Liver (tissue), 3 donors: ENCODE measurements around the gene CDC45.

ENCODE experiments used
- GABPA ChIP-seq, 2 donors: IDR thresholded peaks in 1 of 2; conservative IDR thresholded peaks in 1 of 2; 2 replicates each; pipeline ENCODE4 v1.6.1; 2016; ENCODE audit warnings: antibody characterized with exemption in 2 of 2, mild to moderate bottlenecking in 1 of 2, moderate library complexity in 1 of 2
- HNF4A ChIP-seq, 2 donors: conservative IDR thresholded peaks; 2 replicates each; pipeline ENCODE4 v1.6.1; 2016; ENCODE audit warnings: antibody characterized with exemption in 2 of 2, mild to moderate bottlenecking in 2 of 2
- RAD21 ChIP-seq, 2 donors: IDR thresholded peaks; 2 replicates each; pipeline ENCODE4 v1.6.1; 2016; ENCODE audit warnings: antibody characterized with exemption in 2 of 2, mild to moderate bottlenecking in 2 of 2
- REST ChIP-seq: IDR thresholded peaks from 2 replicates; pipeline ENCODE4 v1.6.1; 2016; ENCODE audit warnings: antibody characterized with exemption, mild to moderate bottlenecking
- TAF1 ChIP-seq: conservative IDR thresholded peaks from 2 replicates; pipeline ENCODE4 v1.6.1; 2016; ENCODE audit warnings: antibody characterized with exemption, mild to moderate bottlenecking
- TF ChIP-seq, protein P1 (sequence below): fragments of 150-350 bp; IDR thresholded peaks from 2 replicates; pipeline ENCODE4 v1.5.1; 2017; ENCODE audit warnings: improper control_type of control experiment, low read depth, low read length; ENCODE audit not compliant: missing input control
- TF ChIP-seq, protein P2 (sequence below): IDR thresholded peaks from 2 replicates; pipeline ENCODE4 v1.6.1; 2016; ENCODE audit warnings: antibody characterized with exemption
- donor health status: healthy.
- donor health status: healthy.

DNA sequence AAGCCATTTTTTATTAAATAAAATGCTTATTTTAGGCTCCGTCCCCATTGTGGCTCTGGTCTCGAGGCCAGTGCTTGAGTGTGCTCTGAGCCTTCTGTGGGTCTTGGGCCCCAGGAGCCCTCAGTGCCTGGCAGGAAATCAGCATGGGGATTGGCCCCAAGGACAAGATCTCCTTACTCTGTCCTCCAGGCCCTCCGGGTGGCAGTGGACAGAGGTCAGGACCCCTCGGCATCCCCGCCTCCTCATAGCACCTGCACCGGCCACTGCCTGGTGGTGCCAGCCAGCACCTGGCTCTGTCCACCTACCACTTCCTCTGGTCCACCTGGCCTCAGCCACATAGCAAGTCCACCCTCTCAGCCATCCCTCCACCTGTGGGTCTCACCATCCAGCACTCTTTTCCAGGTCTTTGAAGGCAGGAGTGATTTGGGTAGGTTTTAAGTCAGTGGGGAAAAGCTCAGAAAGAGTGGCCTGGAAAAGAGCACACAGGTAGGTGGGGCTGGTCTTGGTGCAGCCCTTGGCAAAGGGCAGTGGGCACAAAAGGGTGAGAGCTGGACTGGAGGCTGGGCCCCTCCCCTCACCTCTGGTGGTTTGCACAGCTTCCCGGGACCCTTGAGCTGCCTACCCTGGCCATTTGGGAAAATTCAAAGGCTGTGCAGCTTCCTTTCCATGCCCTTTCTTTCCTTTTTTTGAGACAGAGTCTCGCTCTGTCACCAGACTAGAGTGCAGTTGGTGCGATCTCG is 41.0 kb downstream of the CDC45 start:
- TF ChIP-seq, protein P1, sequence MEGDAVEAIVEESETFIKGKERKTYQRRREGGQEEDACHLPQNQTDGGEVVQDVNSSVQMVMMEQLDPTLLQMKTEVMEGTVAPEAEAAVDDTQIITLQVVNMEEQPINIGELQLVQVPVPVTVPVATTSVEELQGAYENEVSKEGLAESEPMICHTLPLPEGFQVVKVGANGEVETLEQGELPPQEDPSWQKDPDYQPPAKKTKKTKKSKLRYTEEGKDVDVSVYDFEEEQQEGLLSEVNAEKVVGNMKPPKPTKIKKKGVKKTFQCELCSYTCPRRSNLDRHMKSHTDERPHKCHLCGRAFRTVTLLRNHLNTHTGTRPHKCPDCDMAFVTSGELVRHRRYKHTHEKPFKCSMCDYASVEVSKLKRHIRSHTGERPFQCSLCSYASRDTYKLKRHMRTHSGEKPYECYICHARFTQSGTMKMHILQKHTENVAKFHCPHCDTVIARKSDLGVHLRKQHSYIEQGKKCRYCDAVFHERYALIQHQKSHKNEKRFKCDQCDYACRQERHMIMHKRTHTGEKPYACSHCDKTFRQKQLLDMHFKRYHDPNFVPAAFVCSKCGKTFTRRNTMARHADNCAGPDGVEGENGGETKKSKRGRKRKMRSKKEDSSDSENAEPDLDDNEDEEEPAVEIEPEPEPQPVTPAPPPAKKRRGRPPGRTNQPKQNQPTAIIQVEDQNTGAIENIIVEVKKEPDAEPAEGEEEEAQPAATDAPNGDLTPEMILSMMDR = no peak
- TF ChIP-seq RAD21 (IDR thresholded peaks at IDR 0.05) (no peak), GABPA (IDR thresholded peaks at IDR 0.05 in 1 of 2, conservative IDR thresholded peaks at IDR 0.05 in 1 of 2) (no peak), TAF1 (no peak), REST (no peak), HNF4A (conservative IDR thresholded peaks at IDR 0.05) (no peak)
- TF ChIP-seq, protein P2, sequence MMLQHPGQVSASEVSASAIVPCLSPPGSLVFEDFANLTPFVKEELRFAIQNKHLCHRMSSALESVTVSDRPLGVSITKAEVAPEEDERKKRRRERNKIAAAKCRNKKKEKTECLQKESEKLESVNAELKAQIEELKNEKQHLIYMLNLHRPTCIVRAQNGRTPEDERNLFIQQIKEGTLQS = no peak
